Anterior cingulate cortex (tissue), 58 donors: ENCODE measurements around the gene GRIK4.

Experiments used
- DNase-seq, 58 donors: peaks; one replicate each; lab custom pipeline; 2025; lab: John Stamatoyannopoulos, UW

Gene GRIK4

GRCh38 chr11:120509346-120510053 lies 2.0 kb upstream of the GRIK4 start:
- no peak for DNase-seq

GRCh38 chr11:120510406-120511115 lies 987 bp upstream of the GRIK4 start:
- DNase-seq = no peak

- DNase-seq = peak in 16 of 58 donors; percentile 11 to 65 (median 36)
Observed at GRCh38 chr11:120511820-120512738, 531 bp downstream of the GRIK4 start.

- peak in 31 of 58 donors; percentile 16 to 59 (median 42) for DNase-seq
Observed at GRCh38 chr11:120512739-120513435, 1.3 kb downstream of the GRIK4 start.

- DNase-seq = peak in 9 of 58 donors; percentile 15 to 40 (median 21)
Observed at GRCh38 chr11:120513436-120514315, 2.1 kb downstream of the GRIK4 start.

- DNase-seq = no peak
Observed at GRCh38 chr11:120514541-120515121, 3.1 kb downstream of the GRIK4 start.

GRCh38 chr11:120515186-120515723 lies 3.7 kb downstream of the GRIK4 start:
- DNase-seq = no peak

GRCh38 chr11:120516461-120517389 lies 5.2 kb downstream of the GRIK4 start:
- peak in 3 of 58 donors; percentile 29 to 47 (median 39) for DNase-seq

GRCh38 chr11:120517390-120517761 lies 5.8 kb downstream of the GRIK4 start:
- DNase-seq = no peak

- no peak for DNase-seq
Observed at GRCh38 chr11:120517801-120518291, 6.3 kb downstream of the GRIK4 start.

- no peak for DNase-seq
Observed at GRCh38 chr11:120518356-120518755, 6.8 kb downstream of the GRIK4 start.

- DNase-seq = no peak
Observed at GRCh38 chr11:120519474-120519873, 7.9 kb downstream of the GRIK4 start.

- DNase-seq = no peak
Observed at GRCh38 chr11:120520091-120520822, 8.7 kb downstream of the GRIK4 start.

- DNase-seq = no peak
Observed at GRCh38 chr11:120521176-120521575, 9.6 kb downstream of the GRIK4 start.

GRCh38 chr11:120522021-120522420 lies 10.5 kb downstream of the GRIK4 start:
- DNase-seq = no peak

- no peak for DNase-seq
Observed at GRCh38 chr11:120522736-120523135, 11.2 kb downstream of the GRIK4 start.

- no peak for DNase-seq
Observed at GRCh38 chr11:120523196-120523595, 11.6 kb downstream of the GRIK4 start.
